GM12878 (cell line): Measurements from ENCODE around the gene FRS3. TPM values are rescaled to one million over a fixed set of nuclear protein-coding genes. Genes with fewer than 3 reads are reported as not detected.

Source experiments
- BACH1 ChIP-seq: fragments of 450-650 bp; IDR thresholded peaks from 2 replicates; pipeline ENCODE4 v1.6.1; 2017; ENCODE audit warnings: mild to moderate bottlenecking, borderline replicate concordance
- BRCA1 ChIP-seq: IDR thresholded peaks from 2 replicates; pipeline ENCODE4 v1.6.1; 2011; ENCODE audit warnings: low read depth, low read length, improper control_type of control experiment
- HDAC6 ChIP-seq: fragments of 200-600 bp; sonication (generic); IDR thresholded peaks from one replicate; pipeline ENCODE4 v1.8.0; 2017; ENCODE audit warnings: antibody characterized with exemption; ENCODE audit not compliant: unreplicated experiment
- POLR2AphosphoS2 ChIP-seq: IDR thresholded peaks from 2 replicates; pipeline ENCODE4 v1.6.1; 2011; ENCODE audit warnings: low read depth, mild to moderate bottlenecking, low read length, improper control_type of control experiment, moderate library complexity
- RB1 ChIP-seq: fragments of 450-650 bp; formaldehyde crosslinking; IDR thresholded peaks from 2 replicates; pipeline ENCODE4 v1.6.1; 2017; ENCODE audit warnings: mild to moderate bottlenecking, borderline replicate concordance
- RUNX3 ChIP-seq: IDR thresholded peaks from 2 replicates; pipeline ENCODE4 v1.6.1; 2012; ENCODE audit warnings: low read length, inconsistent platforms
- SKIL ChIP-seq: fragments of 450-650 bp; IDR thresholded peaks from 2 replicates; pipeline ENCODE4 v1.6.1; 2017; ENCODE audit warnings: mild to moderate bottlenecking, low read depth, inconsistent platforms; ENCODE audit not compliant: poor library complexity, severe bottlenecking
- SMARCA5 ChIP-seq: fragments of 450-650 bp; IDR thresholded peaks from 2 replicates; pipeline ENCODE4 v1.6.1; 2017; ENCODE audit warnings: mild to moderate bottlenecking
- SP1 ChIP-seq: IDR thresholded peaks from one replicate; pipeline ENCODE4 v1.6.1; 2011; ENCODE audit warnings: low read depth, low read length
- SPI1 ChIP-seq: IDR thresholded peaks from 2 replicates; pipeline ENCODE4 v1.6.1; 2011; ENCODE audit warnings: low read depth, mild to moderate bottlenecking, low read length, moderate library complexity, borderline replicate concordance; ENCODE audit not compliant: insufficient read depth
- TCF3 ChIP-seq: IDR thresholded peaks from 2 replicates; pipeline ENCODE4 v1.6.1; 2012; ENCODE audit warnings: low read depth, mild to moderate bottlenecking, low read length, borderline replicate concordance; ENCODE audit not compliant: insufficient read depth
- WRNIP1 ChIP-seq: IDR thresholded peaks from 2 replicates; pipeline ENCODE4 v1.6.1; 2011; ENCODE audit warnings: low read depth, low read length, improper control_type of control experiment, borderline replicate concordance
- YY1 ChIP-seq: IDR thresholded peaks from 2 replicates; pipeline ENCODE4 v1.6.1; 2011; ENCODE audit warnings: low read depth, mild to moderate bottlenecking, low read length
- ZBTB11 ChIP-seq: fragments of 450-650 bp; formaldehyde crosslinking; IDR thresholded peaks from 2 replicates; pipeline ENCODE4 v1.5.0; 2022; ENCODE audit warnings: mild to moderate bottlenecking, missing genetic modification characterization
- ZBTB33 ChIP-seq: fragments of 450-650 bp; IDR thresholded peaks from 2 replicates; pipeline ENCODE4 v1.6.1; 2017; ENCODE audit warnings: mild to moderate bottlenecking
- polyA plus RNA-seq, 11 experiments: library from polyadenylated mRNA; depleted of rRNA in 4 of 11; unstranded in 6 of 11; stranded (reverse) in 5 of 11; fragments of >200 nt; fragmentation: Nextera tagmentation in 4 of 11; fragmentation: Illumina TruSeq in 1 of 11; extraction: Ambion mirVana in 4 of 11; extraction: Trizol in 1 of 11; gene quantifications; 1 replicate in 1 of 11; 2 replicates in 10 of 11; pipeline versions ENCODE4 v1.2.1 to v1.2.3, GENCODE V29; 2011 to 2016; ENCODE audit warnings: inconsistent platforms in 2 of 11, missing spikeins in 2 of 11, low read depth in 1 of 11
- total RNA-seq, 4 experiments: library from RNA; depleted of rRNA in 3 of 4; stranded (reverse); fragments of >200 nt in 3 of 4; fragmentation: Illumina TruSeq in 1 of 4; extraction: Trizol in 1 of 4; gene quantifications; 2 replicates each; pipeline versions ENCODE4 v1.2.1 to v1.2.3, GENCODE V29; 2013 to 2021
- TF ChIP-seq, protein P1 (sequence below): IDR thresholded peaks from 2 replicates; pipeline ENCODE4 v1.6.1; 2011; ENCODE audit warnings: low read depth, low read length, improper control_type of control experiment, borderline replicate concordance
- TF ChIP-seq, protein P2 (sequence below): IDR thresholded peaks from 2 replicates; pipeline ENCODE4 v1.6.1; 2012; ENCODE audit warnings: low read depth, low read length, improper control_type of control experiment
- TF ChIP-seq, protein P3 (sequence below): fragments of 450-650 bp; IDR thresholded peaks from 2 replicates; pipeline ENCODE4 v1.6.1; 2016; ENCODE audit warnings: mild to moderate bottlenecking

FRS3 gene
- total and polyA plus RNA-seq, 10 of the 15 experiments (the other 5 are each of a cell fraction or from before 2014, with no cell fraction given): 0.05 to 3.4 (median 1.5) TPM

DNA sequence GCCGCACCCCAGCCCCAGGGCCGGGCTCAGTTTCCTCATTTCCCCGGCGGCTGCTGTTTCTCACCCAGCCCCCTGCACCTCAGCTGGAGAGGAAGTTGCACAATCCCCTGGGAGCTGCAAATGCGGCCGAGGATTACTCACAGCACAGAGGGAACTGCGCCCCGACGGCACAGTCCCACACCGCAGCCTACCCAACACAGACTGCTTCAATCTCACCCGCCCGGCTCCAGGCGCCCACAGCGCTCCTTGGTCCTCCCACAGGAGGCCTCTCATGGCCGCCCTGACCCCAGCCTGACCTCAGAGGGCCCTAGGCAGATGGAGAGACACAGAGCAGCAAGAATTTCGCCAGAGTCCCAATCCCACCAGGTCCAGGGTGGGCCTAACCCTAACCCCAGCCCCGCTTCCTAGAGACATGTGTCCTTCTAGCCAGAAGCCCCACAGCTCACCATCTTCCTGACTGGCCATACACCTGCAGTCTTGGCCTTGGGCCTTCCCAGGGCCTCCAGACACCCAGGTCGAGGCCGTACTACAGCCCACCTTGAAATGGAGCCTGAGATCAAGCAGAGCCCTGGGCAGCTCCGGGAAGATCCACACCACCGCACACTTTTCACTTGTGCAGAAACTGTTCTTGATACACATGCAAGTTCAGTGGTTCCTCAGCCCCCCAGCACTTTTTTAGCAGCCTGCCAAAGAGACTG lies 56.0 kb downstream of the FRS3 start (continued):
- TF ChIP-seq, protein P1, sequence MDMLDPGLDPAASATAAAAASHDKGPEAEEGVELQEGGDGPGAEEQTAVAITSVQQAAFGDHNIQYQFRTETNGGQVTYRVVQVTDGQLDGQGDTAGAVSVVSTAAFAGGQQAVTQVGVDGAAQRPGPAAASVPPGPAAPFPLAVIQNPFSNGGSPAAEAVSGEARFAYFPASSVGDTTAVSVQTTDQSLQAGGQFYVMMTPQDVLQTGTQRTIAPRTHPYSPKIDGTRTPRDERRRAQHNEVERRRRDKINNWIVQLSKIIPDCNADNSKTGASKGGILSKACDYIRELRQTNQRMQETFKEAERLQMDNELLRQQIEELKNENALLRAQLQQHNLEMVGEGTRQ: no peak
- peak; percentile 80; the same call in 1 of the 2 replicates for TF ChIP-seq TCF3
- TF ChIP-seq SPI1: peak; percentile 88
- TF ChIP-seq WRNIP1: no peak
- TF ChIP-seq, protein P2, sequence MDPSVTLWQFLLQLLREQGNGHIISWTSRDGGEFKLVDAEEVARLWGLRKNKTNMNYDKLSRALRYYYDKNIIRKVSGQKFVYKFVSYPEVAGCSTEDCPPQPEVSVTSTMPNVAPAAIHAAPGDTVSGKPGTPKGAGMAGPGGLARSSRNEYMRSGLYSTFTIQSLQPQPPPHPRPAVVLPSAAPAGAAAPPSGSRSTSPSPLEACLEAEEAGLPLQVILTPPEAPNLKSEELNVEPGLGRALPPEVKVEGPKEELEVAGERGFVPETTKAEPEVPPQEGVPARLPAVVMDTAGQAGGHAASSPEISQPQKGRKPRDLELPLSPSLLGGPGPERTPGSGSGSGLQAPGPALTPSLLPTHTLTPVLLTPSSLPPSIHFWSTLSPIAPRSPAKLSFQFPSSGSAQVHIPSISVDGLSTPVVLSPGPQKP: peak; percentile 42; the same call in 1 of the 2 replicates
- peak; percentile 55 for TF ChIP-seq SP1
- TF ChIP-seq POLR2AphosphoS2: peak; percentile 66
- TF ChIP-seq BACH1: peak; percentile 77; the same call in 1 of the 2 replicates
- no peak for TF ChIP-seq HDAC6
- TF ChIP-seq, protein P3, sequence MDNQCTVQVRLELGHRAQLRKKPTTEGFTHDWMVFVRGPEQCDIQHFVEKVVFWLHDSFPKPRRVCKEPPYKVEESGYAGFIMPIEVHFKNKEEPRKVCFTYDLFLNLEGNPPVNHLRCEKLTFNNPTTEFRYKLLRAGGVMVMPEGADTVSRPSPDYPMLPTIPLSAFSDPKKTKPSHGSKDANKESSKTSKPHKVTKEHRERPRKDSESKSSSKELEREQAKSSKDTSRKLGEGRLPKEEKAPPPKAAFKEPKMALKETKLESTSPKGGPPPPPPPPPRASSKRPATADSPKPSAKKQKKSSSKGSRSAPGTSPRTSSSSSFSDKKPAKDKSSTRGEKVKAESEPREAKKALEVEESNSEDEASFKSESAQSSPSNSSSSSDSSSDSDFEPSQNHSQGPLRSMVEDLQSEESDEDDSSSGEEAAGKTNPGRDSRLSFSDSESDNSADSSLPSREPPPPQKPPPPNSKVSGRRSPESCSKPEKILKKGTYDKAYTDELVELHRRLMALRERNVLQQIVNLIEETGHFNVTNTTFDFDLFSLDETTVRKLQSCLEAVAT: peak; percentile 86; the same call in 1 of the 2 replicates
- TF ChIP-seq BRCA1: no peak
- TF ChIP-seq RUNX3: peak; percentile 86
- no peak for TF ChIP-seq ZBTB11 (CRISPR knock-in tag)
- TF ChIP-seq RB1: peak; percentile 87; the same call in 1 of the 2 replicates
- TF ChIP-seq YY1: peak; percentile 89
- peak; percentile 88 for TF ChIP-seq SKIL
- peak; percentile 23; the same call in 1 of the 2 replicates for TF ChIP-seq SMARCA5
- no peak for TF ChIP-seq ZBTB33
